WTC11 (cell line): ENCODE measurements around the gene SEMA3C.

Experiments used
- ATF3 ChIP-seq: sonication (generic); formaldehyde crosslinking; conservative IDR thresholded peaks from 2 replicates; pipeline ENCODE4 v1.8.1; 2022; ENCODE audit warnings: mild to moderate bottlenecking, missing genetic modification reagents
- CREB1 ChIP-seq: sonication (generic); formaldehyde crosslinking; IDR thresholded peaks from 2 replicates; pipeline ENCODE4 v1.8.0; 2023; ENCODE audit warnings: mild to moderate bottlenecking, missing genetic modification reagents
- E2F4 ChIP-seq: sonication (generic); formaldehyde crosslinking; IDR thresholded peaks from 2 replicates; pipeline ENCODE4 v1.8.1; 2022; ENCODE audit warnings: low read depth, mild to moderate bottlenecking, moderate library complexity, missing genetic modification reagents, borderline replicate concordance
- IRF1 ChIP-seq: sonication (generic); formaldehyde crosslinking; IDR thresholded peaks from 2 replicates; pipeline ENCODE4 v1.8.0; 2023; ENCODE audit warnings: missing genetic modification reagents
- MLX ChIP-seq: sonication (generic); formaldehyde crosslinking; IDR thresholded peaks from 2 replicates; pipeline ENCODE4 v1.8.1; 2023; ENCODE audit warnings: mild to moderate bottlenecking, missing genetic modification reagents, moderate library complexity
- NR2C2 ChIP-seq: sonication (generic); formaldehyde crosslinking; IDR thresholded peaks from 2 replicates; pipeline ENCODE4 v1.8.0; 2022; ENCODE audit warnings: mild to moderate bottlenecking, missing genetic modification reagents
- USF2 ChIP-seq: sonication (generic); formaldehyde crosslinking; IDR thresholded peaks from 2 replicates; pipeline ENCODE4 v1.8.1; 2023; ENCODE audit warnings: mild to moderate bottlenecking, missing genetic modification reagents, moderate library complexity
- ZNF121 ChIP-seq: sonication (generic); formaldehyde crosslinking; IDR thresholded peaks from 2 replicates; pipeline ENCODE4 v1.8.0; 2023; ENCODE audit warnings: missing genetic modification reagents

GRCh38 chr7:80910228-80910627 lies 8.6 kb downstream of the SEMA3C start:
- TF ChIP-seq ATF3 (CRISPR knock-in tag) (no peak), ZNF121 (no peak), E2F4 (CRISPR knock-in tag) (no peak), MLX (CRISPR knock-in tag) (no peak), NR2C2 (CRISPR knock-in tag) (no peak), IRF1 (CRISPR knock-in tag) (no peak), USF2 (no peak), CREB1 (CRISPR knock-in tag) (no peak)
